ENCODE measurements around the gene CCAR1.
"Not testable (repeated sequence)": the region's sequence is repeated elsewhere in the genome, so short reads cannot be mapped to it uniquely, and the experiment has no call there.

DNA sequence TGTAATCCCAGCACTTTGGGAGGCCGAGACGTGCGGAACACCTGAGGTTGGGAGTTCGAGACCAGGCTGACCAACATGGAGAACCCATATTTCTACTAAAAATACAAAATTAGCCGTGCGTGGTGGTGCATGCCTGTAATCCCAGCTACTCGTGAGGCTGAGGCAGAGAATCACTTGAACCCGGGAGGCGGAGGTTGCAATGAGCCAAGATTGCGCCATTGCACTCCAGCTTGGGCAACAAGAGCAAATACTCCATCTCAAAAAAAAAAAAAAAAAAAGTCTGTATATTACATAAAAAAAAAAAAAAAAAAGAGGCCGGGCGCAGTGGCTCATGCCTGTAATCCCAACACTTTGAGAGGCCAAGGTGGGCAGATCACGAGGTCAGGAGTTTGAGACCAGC, 8.0 kb upstream of the CCAR1 start:
- not testable (repeated sequence) for TF ChIP-seq CEBPB (IDR thresholded peaks at IDR 0.05; ENCODE audit: low read depth, low read length); BHLHE40 (IDR thresholded peaks at IDR 0.05; ENCODE audit: low read depth, low read length); CTCF (conservative IDR thresholded peaks at IDR 0.05; ENCODE audit: low read depth, low read length); POLR2A (IDR thresholded peaks at IDR 0.05; ENCODE audit: low read depth, low read length); CHD1 (IDR thresholded peaks at IDR 0.05; ENCODE audit: low read depth, low read length); RFX5 (IDR thresholded peaks at IDR 0.05; ENCODE audit: low read depth, low read length); FOS (IDR thresholded peaks at IDR 0.05; ENCODE audit: low read depth, low read length); SMC3 (IDR thresholded peaks at IDR 0.05; ENCODE audit: low read depth, low read length); RAD21 (IDR thresholded peaks at IDR 0.05; ENCODE audit: low read length); MXI1 (IDR thresholded peaks at IDR 0.05; ENCODE audit: borderline replicate concordance, low read depth, low read length)

Data from IMR-90 (cell line).